Measurements from ENCODE around the gene TEX53.

Gene TEX53

GRCh38 chr9:114669961-114670360 is 12.4 kb upstream of the TEX53 start:
- no peak for TF ChIP-seq ZFX (IDR thresholded peaks at IDR 0.05)
- TF ChIP-seq CTCF (conservative IDR thresholded peaks at IDR 0.05), result no peak
- no peak overlapping the region for H3K27ac ChIP-seq

GRCh38 chr9:114668146-114668545 is 10.5 kb upstream of the TEX53 start:
- no peak for TF ChIP-seq CTCF (conservative IDR thresholded peaks at IDR 0.05)
- TF ChIP-seq ZFX (IDR thresholded peaks at IDR 0.05), result no peak

GRCh38 chr9:114666851-114667250 is 9.2 kb upstream of the TEX53 start:
- TF ChIP-seq CTCF (conservative IDR thresholded peaks at IDR 0.05), result no peak
- TF ChIP-seq ZFX (IDR thresholded peaks at IDR 0.05), result no peak
- no peak overlapping the region for H3K27ac ChIP-seq

More at GRCh38 chr9:114668146-114668545, 10.5 kb upstream of the TEX53 start:
- H3K27ac ChIP-seq, result no peak overlapping the region

GRCh38 chr9:114666401-114666800 is 8.8 kb upstream of the TEX53 start:
- H3K27ac ChIP-seq, result no peak overlapping the region
- TF ChIP-seq ZFX (IDR thresholded peaks at IDR 0.05) (no peak), CTCF (conservative IDR thresholded peaks at IDR 0.05) (no peak)

- no peak for TF ChIP-seq ZFX (IDR thresholded peaks at IDR 0.05)
- no peak overlapping the region for H3K27ac ChIP-seq
These were observed 6.6 kb upstream of the TEX53 start for GRCh38 chr9:114664181-114664580.

GRCh38 chr9:114662081-114662989 is 4.7 kb upstream of the TEX53 start:
- no peak overlapping the region for H3K27ac ChIP-seq
- TF ChIP-seq CTCF (conservative IDR thresholded peaks at IDR 0.05) (peak; percentile 93), ZFX (IDR thresholded peaks at IDR 0.05) (no peak)

- H3K27ac ChIP-seq, result no peak overlapping the region
- TF ChIP-seq ZFX (IDR thresholded peaks at IDR 0.05) (no peak), CTCF (conservative IDR thresholded peaks at IDR 0.05) (no peak)
These were observed 1.3 kb downstream of the TEX53 start for GRCh38 chr9:114656301-114656700.

GRCh38 chr9:114655689-114656088 is 1.9 kb downstream of the TEX53 start:
- no peak for TF ChIP-seq CTCF (conservative IDR thresholded peaks at IDR 0.05)
- TF ChIP-seq ZFX (IDR thresholded peaks at IDR 0.05), result no peak
- H3K27ac ChIP-seq, result no peak overlapping the region

All from C4-2B (cell line).